K562 (cell line): ENCODE measurements around the gene RMI1. TPM values are rescaled to one million over a fixed set of nuclear protein-coding genes. Genes with fewer than 3 reads are reported as not detected.

ENCODE experiments used
- ARID1B ChIP-seq: fragments of 450-650 bp; IDR thresholded peaks from 2 replicates; pipeline ENCODE4 v1.6.1; 2016; ENCODE audit warnings: antibody characterized with exemption, mild to moderate bottlenecking, inconsistent platforms
- CBX2 ChIP-seq: fragments of 200-600 bp; sonication (generic); IDR thresholded peaks from one replicate; pipeline ENCODE4 v1.6.1; 2012; ENCODE audit warnings: mild to moderate bottlenecking, low read length, inconsistent platforms; ENCODE audit not compliant: insufficient read depth, poor library complexity, severe bottlenecking
- DPF2 ChIP-seq: fragments of 450-650 bp; IDR thresholded peaks from 2 replicates; pipeline ENCODE4 v1.6.1; 2016
- GMEB1 ChIP-seq: fragments of 250-450 bp; sonication (Bioruptor Pico); IDR thresholded peaks from 2 replicates; pipeline ENCODE4 v1.4.0; 2020; ENCODE audit warnings: mild to moderate bottlenecking
- PATZ1 ChIP-seq: fragments of 250-450 bp; sonication (Bioruptor Pico); IDR thresholded peaks from 2 replicates; pipeline ENCODE4 v1.5.0; 2020; ENCODE audit warnings: mild to moderate bottlenecking, borderline replicate concordance
- PHB ChIP-seq: fragments of 250-450 bp; sonication (Bioruptor Pico); IDR thresholded peaks from 2 replicates; pipeline ENCODE4 v1.5.0; 2021
- POLR2B ChIP-seq: fragments of 450-650 bp; IDR thresholded peaks from 2 replicates; pipeline ENCODE4 v1.6.1; 2018; ENCODE audit warnings: low read depth; ENCODE audit not compliant: partially characterized antibody
- PRDM10 ChIP-seq: fragments of 450-650 bp; IDR thresholded peaks from 2 replicates; pipeline ENCODE4 v1.6.1; 2018; ENCODE audit not compliant: partially characterized antibody
- SOX6 ChIP-seq: fragments of 450-650 bp; IDR thresholded peaks from 2 replicates; pipeline ENCODE4 v1.6.1; 2014; ENCODE audit warnings: mild to moderate bottlenecking
- UBTF ChIP-seq, 2 experiments: IDR thresholded peaks; 2 replicates each; pipeline ENCODE4 v1.6.1; 2012; ENCODE audit warnings: improper control_type of control experiment in 2 of 2, low read depth in 2 of 2, low read length in 2 of 2, borderline replicate concordance in 1 of 2
- ZNF592 ChIP-seq: fragments of 450-650 bp; IDR thresholded peaks from 2 replicates; pipeline ENCODE4 v1.6.1; 2017; ENCODE audit warnings: antibody characterized with exemption, mild to moderate bottlenecking
- polyA plus RNA-seq, 8 experiments: library from polyadenylated mRNA; depleted of rRNA in 4 of 8; stranded (reverse) in 5 of 8; unstranded in 3 of 8; fragments of >200 nt; fragmentation: Nextera tagmentation in 2 of 8; fragmentation: Illumina TruSeq in 1 of 8; extraction: Ambion mirVana in 2 of 8; extraction: Trizol in 1 of 8; gene quantifications; 2 replicates each; pipeline versions ENCODE4 v1.2.1 to v1.2.3, GENCODE V29; 2011 to 2014; ENCODE audit warnings: inconsistent platforms in 1 of 8, missing spikeins in 1 of 8
- total RNA-seq, 7 experiments: library from RNA; depleted of rRNA in 6 of 7; stranded (reverse); fragments of >200 nt in 6 of 7; fragmentation: Illumina TruSeq in 2 of 7; extraction: Trizol in 2 of 7; gene quantifications; 2 replicates each; pipeline versions ENCODE4 v1.2.1 to v1.2.3, GENCODE V29; 2011 to 2021; ENCODE audit warnings: low replicate concordance in 1 of 7

The RMI1 gene
- total and polyA plus RNA-seq, 9 of the 15 experiments (the other 6 are each of a cell fraction or from before 2014, with no cell fraction given): 3.0 to 17.4 (median 10.6) TPM

- TF ChIP-seq ZNF592 (peak; percentile 70; the same call in 1 of the 2 replicates), ARID1B (peak; percentile 79), PATZ1 (no peak), UBTF (IDR thresholded peaks at IDR 0.05; ENCODE audit: borderline replicate concordance in 1 of 2, low read depth in 2 of 2, low read length in 2 of 2) (no peak), PRDM10 (no peak), GMEB1 (CRISPR knock-in tag) (no peak), POLR2B (no peak), CBX2 (no peak), PHB (no peak), DPF2 (peak; percentile 80), SOX6 (peak; percentile 72)
These were observed 6.3 kb downstream of the RMI1 start (continued) for GRCh38 chr9:83986765-83987401.
